Mesenchymal stem cell (in vitro differentiated cells and primary cell): ENCODE data around the gene GNAI1.

Experiments used
- DNase-seq: peaks from one replicate; pipeline ENCODE4 v3.0.0-alpha.2; 2013
- H2AFZ ChIP-seq: one replicate; pipeline ENCODE4 v1.6.1; 2013; ENCODE audit warnings: low read depth, mild to moderate bottlenecking, control low read depth, inconsistent platforms, low read length, moderate library complexity
- H2AK5ac ChIP-seq: 2 replicates; pipeline ENCODE4 v1.6.1; 2013; ENCODE audit warnings: low read length, moderate library complexity, mild to moderate bottlenecking, inconsistent platforms; ENCODE audit not compliant: severe bottlenecking
- H2BK120ac ChIP-seq: one replicate; pipeline ENCODE4 v1.6.1; 2013; ENCODE audit warnings: low read depth, mild to moderate bottlenecking, inconsistent platforms, low read length, moderate library complexity
- H2BK12ac ChIP-seq, 2 experiments: one replicate each; pipeline ENCODE4 v1.6.1; 2013; ENCODE audit warnings: inconsistent platforms in 2 of 2, low read length in 2 of 2, mild to moderate bottlenecking in 2 of 2, moderate library complexity in 2 of 2, control low read depth in 1 of 2
- H2BK15ac ChIP-seq: one replicate; pipeline ENCODE4 v1.6.1; 2013; ENCODE audit warnings: mild to moderate bottlenecking, low read depth, inconsistent platforms; ENCODE audit not compliant: poor library complexity, severe bottlenecking
- H2BK5ac ChIP-seq: 2 replicates; pipeline ENCODE4 v1.6.1; 2013; ENCODE audit warnings: low read depth, mild to moderate bottlenecking, low read length, control low read depth, inconsistent platforms; ENCODE audit not compliant: poor library complexity, severe bottlenecking
- H3K14ac ChIP-seq, 2 experiments: one replicate each; pipeline ENCODE4 v1.6.1; 2013; ENCODE audit warnings: inconsistent platforms in 2 of 2, low read length in 2 of 2, control low read depth in 1 of 2, mild to moderate bottlenecking in 1 of 2, moderate library complexity in 1 of 2
- H3K18ac ChIP-seq, 2 experiments: one replicate each; pipeline ENCODE4 v1.6.1; 2013; ENCODE audit warnings: inconsistent platforms in 2 of 2, low read length in 2 of 2, control low read depth in 1 of 2, low read depth in 1 of 2, mild to moderate bottlenecking in 1 of 2
- H3K23ac ChIP-seq, 2 experiments: one replicate each; pipeline ENCODE4 v1.6.1; 2013; ENCODE audit warnings: inconsistent platforms in 2 of 2, low read length in 2 of 2, mild to moderate bottlenecking in 2 of 2, moderate library complexity in 2 of 2, control low read depth in 1 of 2
- H3K27ac ChIP-seq: 2 replicates; pipeline ENCODE4 v1.5.1; 2013; ENCODE audit warnings: mild to moderate bottlenecking, moderate library complexity, low read length, control low read depth, inconsistent platforms; ENCODE audit not compliant: poor library complexity, severe bottlenecking
- H3K27me3 ChIP-seq, 2 experiments: 2 replicates each; pipeline versions ENCODE4 v1.6.1 to v1.7.0; 2013; ENCODE audit warnings: low read length in 2 of 2, mild to moderate bottlenecking in 2 of 2, moderate library complexity in 2 of 2, control low read depth in 1 of 2, inconsistent platforms in 1 of 2; ENCODE audit not compliant: control insufficient read depth in 1 of 2, insufficient read depth in 1 of 2
- H3K36me3 ChIP-seq, 2 experiments: 2 replicates each; pipeline versions ENCODE4 v1.6.1 to v1.7.0; 2013; ENCODE audit warnings: low read length in 2 of 2, control low read depth in 1 of 2, inconsistent platforms in 1 of 2, low read depth in 1 of 2, mild to moderate bottlenecking in 1 of 2; ENCODE audit not compliant: insufficient read depth in 2 of 2, control insufficient read depth in 1 of 2
- H3K4ac ChIP-seq, 2 experiments: one replicate each; pipeline ENCODE4 v1.6.1; 2013; ENCODE audit warnings: inconsistent platforms in 2 of 2, low read length in 2 of 2, mild to moderate bottlenecking in 2 of 2, moderate library complexity in 2 of 2, control low read depth in 1 of 2, low read depth in 1 of 2
- H3K4me1 ChIP-seq: 2 replicates; pipeline ENCODE4 v1.6.1; 2013; ENCODE audit warnings: low read depth, low read length, control low read depth; ENCODE audit not compliant: control insufficient read depth, insufficient read depth
- H3K4me2 ChIP-seq: 2 replicates; pipeline ENCODE4 v1.6.1; 2013; ENCODE audit warnings: low read length, mild to moderate bottlenecking, inconsistent platforms; ENCODE audit not compliant: poor library complexity, severe bottlenecking
- H3K4me3 ChIP-seq, 2 experiments: 2 replicates each; pipeline versions ENCODE4 v1.5.1 to v1.7.0; 2013; ENCODE audit warnings: low read length in 2 of 2, mild to moderate bottlenecking in 2 of 2, control low read depth in 1 of 2, low read depth in 1 of 2; ENCODE audit not compliant: insufficient read depth in 1 of 2
- H3K79me1 ChIP-seq: replicated peaks from 2 replicates; pipeline ENCODE4 v1.6.1; 2013; ENCODE audit warnings: mild to moderate bottlenecking, control low read depth, low read length, inconsistent platforms; ENCODE audit not compliant: poor library complexity, severe bottlenecking
- H3K9ac ChIP-seq: 2 replicates; pipeline ENCODE4 v1.7.0; 2013; ENCODE audit warnings: mild to moderate bottlenecking, low read length, moderate library complexity
- H3K9me3 ChIP-seq: 2 replicates; pipeline ENCODE4 v1.7.0; 2013; ENCODE audit warnings: mild to moderate bottlenecking, low read length; ENCODE audit not compliant: control insufficient read depth
- H4K8ac ChIP-seq: one replicate; pipeline ENCODE4 v1.6.1; 2013; ENCODE audit warnings: inconsistent platforms, mild to moderate bottlenecking, low read length, moderate library complexity
- H4K91ac ChIP-seq: one replicate; pipeline ENCODE4 v1.6.1; 2013; ENCODE audit warnings: mild to moderate bottlenecking, low read length, inconsistent platforms
- WGBS: methylation state at CpG from one replicate; pipeline ENCODE4 v1.1.7; 2013; ENCODE audit warnings: mixed read lengths; 5-methylcytosine and 5-hydroxymethylcytosine counted together

Gene GNAI1

GRCh38 chr7:80161466-80161865 lies 26.8 kb downstream of the GNAI1 start:
- H3K36me3 ChIP-seq: no peaks in the 10 kb centered on the region
- peaks cover 9% of the 10 kb centered on the region for H3K79me1 ChIP-seq
- H2BK15ac ChIP-seq: no peak overlapping the region
- no peaks in the 10 kb centered on the region for H3K4me1 ChIP-seq
- no peak overlapping the region for H3K23ac ChIP-seq
- no peak overlapping the region for H4K8ac ChIP-seq
- H3K9me3 ChIP-seq: no peaks in the 10 kb centered on the region
- no peaks in the 10 kb centered on the region for H3K27me3 ChIP-seq
- no peak overlapping the region for H3K4me3 ChIP-seq
- no peak overlapping the region for H3K9ac ChIP-seq
- no peak overlapping the region for H3K18ac ChIP-seq
- no peak overlapping the region for H2AK5ac ChIP-seq
- no peak overlapping the region for H2BK120ac ChIP-seq
- H3K4me2 ChIP-seq: no peak overlapping the region
- H2BK5ac ChIP-seq: no peak overlapping the region
- H2BK12ac ChIP-seq: no peak overlapping the region
- no peak overlapping the region for H3K4ac ChIP-seq
- no peak for DNase-seq
- no peak overlapping the region for H4K91ac ChIP-seq
- H3K14ac ChIP-seq: no peak overlapping the region
- no peak overlapping the region for H3K27ac ChIP-seq
- no peak overlapping the region for H2AFZ ChIP-seq
- WGBS: no CpG with 5 or more reads among the region's 1 CpG

- Histone ChIP-seq H3K4me3 (no peak overlapping the region), H3K9me3 (peaks cover 20% of the 10 kb centered on the region), H3K4me1 (no peaks in the 10 kb centered on the region), H2BK12ac (no peak overlapping the region), H3K14ac (no peak overlapping the region), H3K4me2 (no peak overlapping the region), H3K9ac (no peak overlapping the region), H3K79me1 (peaks cover 6% of the 10 kb centered on the region), H4K91ac (no peak overlapping the region), H3K23ac (no peak overlapping the region), H2BK15ac (no peak overlapping the region), H3K27me3 (no peaks in the 10 kb centered on the region), H3K4ac (no peak overlapping the region), H2BK120ac (no peak overlapping the region), H3K36me3 (no peaks in the 10 kb centered on the region), H2BK5ac (no peak overlapping the region), H3K18ac (no peak overlapping the region), H2AK5ac (no peak overlapping the region), H2AFZ (no peak overlapping the region), H4K8ac (no peak overlapping the region), H3K27ac (no peak overlapping the region)
- no peak for DNase-seq
Observed at GRCh38 chr7:80165177-80165576, 30.5 kb downstream of the GNAI1 start.

- H3K23ac ChIP-seq: no peak overlapping the region
- WGBS: no CpG with 5 or more reads among the region's 2 CpGs
- no peak overlapping the region for H2BK12ac ChIP-seq
- peaks cover 0 to 5% of the 10 kb centered on the region in 2 experiments for H3K36me3 ChIP-seq
- no peak overlapping the region for H4K91ac ChIP-seq
- no peak overlapping the region for H3K27ac ChIP-seq
- no peaks in the 10 kb centered on the region for H3K4me1 ChIP-seq
- no peaks in the 10 kb centered on the region for H3K27me3 ChIP-seq
- peak overlapping the region in 1 of 2 experiments; percentile 4 for H3K4me3 ChIP-seq
- H2BK15ac ChIP-seq: no peak overlapping the region
- H3K18ac ChIP-seq: no peak overlapping the region
- no peak overlapping the region for H3K9ac ChIP-seq
- no peak overlapping the region for H3K14ac ChIP-seq
- no peak overlapping the region for H4K8ac ChIP-seq
- peaks cover 15% of the 10 kb centered on the region for H3K79me1 ChIP-seq
- no peak overlapping the region for H2AK5ac ChIP-seq
- no peak overlapping the region for H3K4me2 ChIP-seq
- no peak overlapping the region for H3K4ac ChIP-seq
- H3K9me3 ChIP-seq: peaks cover 60% of the 10 kb centered on the region
- H2AFZ ChIP-seq: no peak overlapping the region
- no peak overlapping the region for H2BK120ac ChIP-seq
- no peak for DNase-seq
- no peak overlapping the region for H2BK5ac ChIP-seq
Observed at GRCh38 chr7:80170445-80170844, 35.8 kb downstream of the GNAI1 start.

GRCh38 chr7:80172387-80172786 lies 37.8 kb downstream of the GNAI1 start:
- no peak overlapping the region for H2BK15ac ChIP-seq
- H3K4me3 ChIP-seq: peak overlapping the region in 1 of 2 experiments; percentile 26
- no peak overlapping the region for H2BK120ac ChIP-seq
- H3K9ac ChIP-seq: no peak overlapping the region
- no peak overlapping the region for H2AFZ ChIP-seq
- no peak overlapping the region for H4K8ac ChIP-seq
- H3K14ac ChIP-seq: no peak overlapping the region
- no peak overlapping the region for H2AK5ac ChIP-seq
- H4K91ac ChIP-seq: no peak overlapping the region
- peaks cover 0 to 5% of the 10 kb centered on the region in 2 experiments for H3K36me3 ChIP-seq
- no peak overlapping the region for H3K4me2 ChIP-seq
- peaks cover 68% of the 10 kb centered on the region for H3K9me3 ChIP-seq
- H3K27ac ChIP-seq: no peak overlapping the region
- no peak overlapping the region for H2BK12ac ChIP-seq
- no peak overlapping the region for H3K4ac ChIP-seq
- DNase-seq: no peak
- no peak overlapping the region for H2BK5ac ChIP-seq
- no peaks in the 10 kb centered on the region for H3K4me1 ChIP-seq
- WGBS: 96% methylated on average over 4 of the region's 4 CpGs
- H3K18ac ChIP-seq: no peak overlapping the region
- H3K23ac ChIP-seq: no peak overlapping the region
- peaks cover 18% of the 10 kb centered on the region for H3K79me1 ChIP-seq
- no peaks in the 10 kb centered on the region for H3K27me3 ChIP-seq
